DND-41 (cell line): ENCODE measurements around the gene NXPH2.

Source experiments
- ATAC-seq: fragments of 200-7000 bp; cut with Tn5 transposase; 3 replicates; pipeline ENCODE4 v1.9.1; 2021; ENCODE audit warnings: low read depth; ENCODE audit not compliant: insufficient read depth
- DNase-seq: peaks from one replicate; pipeline ENCODE4 v3.0.0-alpha.2; 2020
- H2AFZ ChIP-seq: 2 replicates; pipeline ENCODE4 v1.6.0; 2012; ENCODE audit warnings: low read depth, low read length
- H3K27ac ChIP-seq: 2 replicates; pipeline ENCODE4 v1.5.1; 2012; ENCODE audit warnings: low read length, inconsistent platforms
- H3K27me3 ChIP-seq: fragments of 200-600 bp; sonication (generic); 2 replicates; pipeline ENCODE4 v1.6.0; 2012; ENCODE audit warnings: low read length, mild to moderate bottlenecking, inconsistent platforms; ENCODE audit not compliant: insufficient read depth, poor library complexity
- H3K36me3 ChIP-seq: 2 replicates; pipeline ENCODE4 v1.5.1; 2012; ENCODE audit warnings: low read length, inconsistent platforms; ENCODE audit not compliant: insufficient read depth
- H3K4me1 ChIP-seq: 2 replicates; pipeline ENCODE4 v1.5.1; 2012; ENCODE audit warnings: mild to moderate bottlenecking, low read length; ENCODE audit not compliant: insufficient read depth
- H3K4me2 ChIP-seq: 2 replicates; pipeline ENCODE4 v1.6.0; 2012; ENCODE audit warnings: mild to moderate bottlenecking, moderate library complexity, low read length, inconsistent platforms; ENCODE audit not compliant: insufficient read depth
- H3K4me3 ChIP-seq, 2 experiments: fragments of 200-600 bp in 1 of 2; shearing (Covaris generic) in 1 of 2; 2 replicates each; pipeline ENCODE4 v1.5.1; 2012 to 2016; ENCODE audit warnings: inconsistent platforms in 2 of 2, low read length in 2 of 2, mild to moderate bottlenecking in 2 of 2, low read depth in 1 of 2, moderate library complexity in 1 of 2
- H3K79me2 ChIP-seq: 2 replicates; pipeline ENCODE4 v1.6.0; 2012; ENCODE audit warnings: low read length, inconsistent platforms; ENCODE audit not compliant: insufficient read depth
- H3K9ac ChIP-seq: 2 replicates; pipeline ENCODE4 v1.6.0; 2012; ENCODE audit warnings: low read depth, mild to moderate bottlenecking, inconsistent platforms, low read length, moderate library complexity
- H3K9me3 ChIP-seq: 2 replicates; pipeline ENCODE4 v1.5.1; 2012; ENCODE audit warnings: low read length, moderate library complexity, mild to moderate bottlenecking, inconsistent platforms; ENCODE audit not compliant: insufficient read depth, severe bottlenecking
- H4K20me1 ChIP-seq: 2 replicates; pipeline ENCODE4 v1.6.0; 2012; ENCODE audit warnings: low read length; ENCODE audit not compliant: insufficient read depth
- CTCF ChIP-seq: IDR thresholded peaks from 2 replicates; pipeline ENCODE4 v1.5.1; 2012; ENCODE audit warnings: borderline replicate concordance, low read length, moderate library complexity, mild to moderate bottlenecking; ENCODE audit not compliant: poor library complexity, severe bottlenecking; ENCODE audit errors: extremely low read depth
- EZH2 ChIP-seq: IDR thresholded peaks from 3 replicates; pipeline ENCODE4 v1.6.1; 2012; ENCODE audit warnings: borderline replicate concordance, low read depth, mild to moderate bottlenecking, moderate library complexity, low read length, inconsistent platforms; ENCODE audit not compliant: severe bottlenecking

NXPH2 gene

DNA sequence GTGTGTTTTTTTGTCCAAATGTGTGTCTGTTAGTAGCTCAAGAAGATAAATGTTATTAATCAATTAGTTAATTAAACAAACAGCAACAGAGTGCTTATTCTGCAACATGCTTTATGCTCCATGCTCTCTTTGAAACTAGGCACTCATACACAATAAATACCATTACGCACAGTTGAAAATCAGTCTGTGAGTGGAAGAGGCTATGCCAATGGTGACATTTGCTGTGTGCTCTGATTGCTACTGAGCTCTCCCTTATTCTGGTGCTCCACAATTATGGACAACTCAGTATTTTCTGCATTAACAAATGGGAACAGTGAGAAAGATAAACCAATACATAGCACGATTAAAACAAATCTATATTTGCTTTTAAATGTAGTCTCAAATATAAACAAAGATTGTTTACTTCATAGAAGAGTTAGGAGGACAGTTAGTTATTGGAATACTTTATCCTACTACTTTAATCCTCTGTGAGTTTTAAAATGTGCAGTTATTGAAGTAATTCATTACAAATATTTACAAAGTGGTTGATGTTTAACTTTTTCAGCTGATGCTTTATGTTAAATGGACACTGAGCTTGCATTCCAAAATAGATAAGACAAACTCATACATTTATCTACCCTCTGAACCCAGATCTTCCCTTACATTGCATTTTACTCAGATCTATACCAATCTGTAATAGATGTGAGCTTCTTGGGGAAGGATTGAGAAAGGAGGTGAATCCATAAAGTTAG lies 55.3 kb downstream of the NXPH2 start:
- Histone ChIP-seq H3K4me1 (no peaks in the 10 kb centered on the region), H2AFZ (no peak overlapping the region), H3K4me2 (no peak overlapping the region), H3K79me2 (no peaks in the 10 kb centered on the region), H3K27ac (no peak overlapping the region), H3K9ac (no peak overlapping the region), H4K20me1 (no peaks in the 10 kb centered on the region), H3K4me3 (no peak overlapping the region), H3K9me3 (no peaks in the 10 kb centered on the region), H3K36me3 (no peaks in the 10 kb centered on the region), H3K27me3 (no peaks in the 10 kb centered on the region)
- TF ChIP-seq EZH2 (no peak), CTCF (no peak)
- DNase-seq (no peak), ATAC-seq (no peak)

DNA sequence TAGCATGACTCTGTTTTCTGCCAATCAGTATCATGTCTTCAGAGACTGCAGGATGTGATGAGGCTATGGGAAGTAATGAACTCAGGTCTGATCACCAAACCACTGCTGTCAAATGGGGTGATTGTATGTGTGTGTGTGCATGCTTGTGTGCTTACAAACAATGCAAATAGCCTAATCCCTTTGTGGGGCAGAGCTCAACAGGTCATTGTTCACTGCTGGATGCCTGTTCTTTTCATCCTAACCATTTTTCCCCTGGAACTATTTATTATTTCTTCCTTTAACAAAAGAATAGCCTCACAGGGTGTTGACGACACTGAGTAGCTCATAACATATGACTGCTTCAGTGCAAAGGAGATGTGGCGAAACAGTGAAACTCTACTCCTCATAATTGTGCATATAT lies 55.9 kb downstream of the NXPH2 start:
- no peaks in the 10 kb centered on the region for H3K27me3 ChIP-seq
- H3K9ac ChIP-seq: no peak overlapping the region
- H4K20me1 ChIP-seq: no peaks in the 10 kb centered on the region
- H3K4me2 ChIP-seq: no peak overlapping the region
- H3K4me3 ChIP-seq: no peak overlapping the region
- H3K9me3 ChIP-seq: no peaks in the 10 kb centered on the region
- no peaks in the 10 kb centered on the region for H3K79me2 ChIP-seq
- TF ChIP-seq EZH2 (no peak), CTCF (no peak)
- no peaks in the 10 kb centered on the region for H3K36me3 ChIP-seq
- no peak overlapping the region for H2AFZ ChIP-seq
- DNase-seq: no peak
- H3K4me1 ChIP-seq: no peaks in the 10 kb centered on the region
- H3K27ac ChIP-seq: no peak overlapping the region
- ATAC-seq: no peak

DNA sequence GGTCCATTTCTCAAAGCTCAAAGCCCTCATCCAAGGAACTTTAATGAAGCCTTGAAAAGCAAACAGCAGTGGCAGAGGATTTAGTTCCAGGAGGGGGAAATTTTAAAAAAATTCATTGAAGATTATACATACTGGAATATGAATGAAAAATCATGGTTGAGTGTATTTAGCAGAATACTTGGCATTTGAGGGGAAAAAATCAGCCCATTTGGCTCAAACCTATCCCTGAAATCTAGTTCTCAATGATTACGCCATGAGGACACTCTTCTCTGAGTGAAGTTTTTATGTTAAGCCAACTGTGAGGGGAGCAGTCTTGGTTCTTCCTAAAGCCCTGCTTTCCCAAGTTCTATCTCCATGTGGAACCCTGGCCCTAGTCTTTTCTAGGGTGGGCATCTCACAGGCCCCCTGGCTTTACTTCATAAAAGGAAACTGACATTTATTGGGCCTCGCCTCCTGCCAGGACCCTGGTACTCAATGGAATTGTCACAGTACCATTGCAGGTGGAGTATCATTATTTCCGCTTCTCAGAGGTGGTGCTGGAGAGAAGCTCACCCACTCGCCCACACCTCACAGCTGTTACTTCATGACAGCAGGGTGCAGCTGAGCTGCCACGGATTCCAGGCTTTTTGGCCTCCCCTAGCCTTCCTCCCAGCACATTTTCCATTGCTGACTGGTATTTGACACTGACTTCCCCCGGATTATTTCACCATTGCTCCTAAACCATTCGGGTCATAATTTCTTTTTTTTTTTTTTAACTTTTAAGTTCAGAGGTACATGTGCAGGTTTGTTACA lies 56.8 kb downstream of the NXPH2 start:
- H3K4me2 ChIP-seq: no peak overlapping the region
- H3K27me3 ChIP-seq: no peaks in the 10 kb centered on the region
- H3K9ac ChIP-seq: no peak overlapping the region
- DNase-seq (no peak), ATAC-seq (no peak)
- TF ChIP-seq CTCF: no peak
- no peak for TF ChIP-seq EZH2
- no peaks in the 10 kb centered on the region for H3K9me3 ChIP-seq
- H3K27ac ChIP-seq: no peak overlapping the region
- no peak overlapping the region for H2AFZ ChIP-seq
- no peak overlapping the region for H3K4me3 ChIP-seq
- no peaks in the 10 kb centered on the region for H4K20me1 ChIP-seq
- H3K79me2 ChIP-seq: no peaks in the 10 kb centered on the region
- H3K4me1 ChIP-seq: no peaks in the 10 kb centered on the region
- no peaks in the 10 kb centered on the region for H3K36me3 ChIP-seq
